BLaER1 treated with 17β-estradiol and CSF1 and Interleukin-3, amounts not matched to agents 10 nM and 100 nM (cell line): Measurements from ENCODE around the gene CKS1B.

Experiments
- H3K27ac ChIP-seq, 11 experiments: shearing (Covaris generic); formaldehyde crosslinking; 2 replicates each; pipeline ENCODE4 v1.8.1; 2022
- H3K27me3 ChIP-seq, 11 experiments: shearing (Covaris generic); formaldehyde crosslinking; 2 replicates each; pipeline ENCODE4 v1.8.1; 2022
- H3K36me3 ChIP-seq, 11 experiments: shearing (Covaris generic); formaldehyde crosslinking; 2 replicates each; pipeline ENCODE4 v1.8.1; 2022
- H3K4me1 ChIP-seq, 10 experiments: shearing (Covaris generic); formaldehyde crosslinking; 2 replicates each; pipeline ENCODE4 v1.8.1; 2022
- H3K4me2 ChIP-seq, 11 experiments: shearing (Covaris generic); formaldehyde crosslinking; 2 replicates each; pipeline ENCODE4 v1.8.1; 2022
- H3K4me3 ChIP-seq, 10 experiments: shearing (Covaris generic); formaldehyde crosslinking; 2 replicates each; pipeline ENCODE4 v1.8.1; 2022
- H3K9ac ChIP-seq, 11 experiments: shearing (Covaris generic); formaldehyde crosslinking; 2 replicates each; pipeline ENCODE4 v1.8.1; 2022
- H3K9me3 ChIP-seq, 11 experiments: shearing (Covaris generic); formaldehyde crosslinking; replicated peaks in 1 of 11; 2 replicates each; pipeline ENCODE4 v1.8.1; 2022
- H4K20me1 ChIP-seq, 11 experiments: shearing (Covaris generic); formaldehyde crosslinking; 2 replicates each; pipeline ENCODE4 v1.8.1; 2022
- Cebpa-rat ChIP-seq, 11 experiments: shearing (Covaris generic); IDR thresholded peaks; 2 replicates each; pipeline ENCODE4 v1.8.1; 2022

The CKS1B gene

DNA sequence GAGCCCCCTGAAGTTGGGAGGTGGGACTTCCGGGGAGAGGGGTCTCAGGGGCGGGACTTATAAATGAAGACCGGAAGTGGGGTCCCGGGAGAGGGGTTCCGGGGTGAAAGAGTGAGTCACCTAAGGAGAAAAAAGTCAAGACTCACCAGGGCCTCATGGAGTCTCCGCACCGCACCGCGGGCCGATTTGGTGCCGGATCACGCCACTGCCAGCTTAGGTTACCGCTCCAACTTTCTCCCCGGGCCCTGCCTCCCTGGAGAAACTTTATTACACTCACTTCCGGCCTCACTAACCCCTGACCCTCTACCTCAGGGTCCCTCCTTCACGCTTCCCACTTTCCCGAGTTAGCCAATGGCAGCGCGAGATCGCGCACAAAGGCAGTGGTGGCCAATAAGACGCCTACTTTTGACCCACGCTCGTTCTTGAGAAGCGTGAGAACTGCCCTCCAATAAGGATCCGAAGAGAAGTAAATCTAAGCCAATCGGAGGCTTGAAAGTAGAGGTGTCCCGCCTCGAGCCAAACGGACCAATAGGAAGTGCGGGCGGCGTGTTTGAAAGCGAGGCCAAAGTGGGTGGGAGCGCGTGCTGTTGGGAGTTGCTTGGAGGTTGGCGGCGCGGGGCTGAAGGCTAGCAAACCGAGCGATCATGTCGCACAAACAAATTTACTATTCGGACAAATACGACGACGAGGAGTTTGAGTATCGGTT, at the start of gene CKS1B:
Gene CKS1B, plus strand, starts transcription at position 580 of the 706 bp plus-strand sequence. Its CDS starts 65 bp downstream, at position 645.
- Histone ChIP-seq H4K20me1 (peaks cover 11 to 41% (median 29%) of the 10 kb centered on the region in 11 experiments; a peak in 18 of 22 replicates), H3K9ac (peak within 1 kb of the TSS; percentile 87 to 99 (median 92)), H3K4me2 (peak within 1 kb of the TSS; percentile 89 to 100 (median 98)), H3K4me1 (peaks cover 63 to 70% (median 68%) of the 10 kb centered on the region in 10 experiments), H3K27me3 (no peaks in the 10 kb centered on the region), H3K36me3 (peaks cover 0 to 30% (median 16%) of the 10 kb centered on the region in 11 experiments; a peak in 20 of 22 replicates), H3K27ac (peak within 1 kb of the TSS; percentile 89 to 100 (median 96)), H3K4me3 (peak within 1 kb of the TSS; percentile 64 to 86 (median 69)), H3K9me3 (no peaks in the 10 kb centered on the region)
- TF ChIP-seq Cebpa-rat (IDR thresholded peaks at IDR 0.05): no peak

GRCh38 chr1:154925335-154926170, 48.9 kb upstream of the CKS1B start:
- TF ChIP-seq Cebpa-rat (IDR thresholded peaks at IDR 0.05): no peak
- peaks cover 9 to 20% (median 12%) of the 10 kb centered on the region in 10 experiments; a peak in 19 of 20 replicates for H3K4me1 ChIP-seq
- H3K27ac ChIP-seq: no peak overlapping the region; a peak in 1 of 22 replicates
- no peaks in the 10 kb centered on the region for H4K20me1 ChIP-seq
- H3K9me3 ChIP-seq: no peaks in the 10 kb centered on the region
- peaks cover 56 to 94% (median 73%) of the 10 kb centered on the region in 11 experiments for H3K36me3 ChIP-seq
- peak overlapping the region in 9 of 11 experiments; percentile 4 to 50 (median 34); a peak in 11 of 22 replicates for H3K4me2 ChIP-seq
- H3K9ac ChIP-seq: no peak overlapping the region
- H3K27me3 ChIP-seq: no peaks in the 10 kb centered on the region
- no peak overlapping the region for H3K4me3 ChIP-seq

GRCh38 chr1:154926201-154926600, 48.3 kb upstream of the CKS1B start:
- H3K9ac ChIP-seq: no peak overlapping the region
- H3K36me3 ChIP-seq: peaks cover 58 to 96% (median 76%) of the 10 kb centered on the region in 11 experiments
- no peaks in the 10 kb centered on the region for H3K27me3 ChIP-seq
- peak overlapping the region in 8 of 11 experiments; percentile 8 to 50 (median 35); a peak in 11 of 22 replicates for H3K4me2 ChIP-seq
- no peaks in the 10 kb centered on the region for H4K20me1 ChIP-seq
- peaks cover 9 to 21% (median 12%) of the 10 kb centered on the region in 10 experiments; a peak in 19 of 20 replicates for H3K4me1 ChIP-seq
- no peak overlapping the region for H3K4me3 ChIP-seq
- H3K27ac ChIP-seq: no peak overlapping the region
- no peak for TF ChIP-seq Cebpa-rat (IDR thresholded peaks at IDR 0.05)
- H3K9me3 ChIP-seq: no peaks in the 10 kb centered on the region

- TF ChIP-seq Cebpa-rat (IDR thresholded peaks at IDR 0.05): no peak
- H3K4me2 ChIP-seq: no peak overlapping the region
- no peak overlapping the region for H3K27ac ChIP-seq
- H3K9ac ChIP-seq: 0 out of 22 replicates have a peak overlapping the region, but pooled peaks of 1 of the 11 experiments have one; percentile 15
- peaks cover 18 to 50% (median 37%) of the 10 kb centered on the region in 11 experiments; a peak in 21 of 22 replicates for H3K36me3 ChIP-seq
- no peak overlapping the region for H3K4me3 ChIP-seq
- H3K4me1 ChIP-seq: peaks cover 9 to 32% (median 15%) of the 10 kb centered on the region in 10 experiments
- no peaks in the 10 kb centered on the region for H3K27me3 ChIP-seq
- no peaks in the 10 kb centered on the region for H4K20me1 ChIP-seq
- H3K9me3 ChIP-seq: no peaks in the 10 kb centered on the region
Observed at GRCh38 chr1:154931940-154932487, 42.5 kb upstream of the CKS1B start.

- Histone ChIP-seq H3K4me3 (no peak overlapping the region), H3K9ac (no peak overlapping the region), H3K9me3 (no peaks in the 10 kb centered on the region), H3K27me3 (no peaks in the 10 kb centered on the region), H3K4me2 (no peak overlapping the region; a peak in 1 of 22 replicates), H4K20me1 (no peaks in the 10 kb centered on the region), H3K36me3 (peaks cover 4 to 27% (median 16%) of the 10 kb centered on the region in 11 experiments; a peak in 18 of 22 replicates), H3K27ac (no peak overlapping the region), H3K4me1 (peaks cover 29 to 45% (median 34%) of the 10 kb centered on the region in 10 experiments)
- TF ChIP-seq Cebpa-rat (IDR thresholded peaks at IDR 0.05): no peak
Observed at GRCh38 chr1:154934358-154934948, 40.0 kb upstream of the CKS1B start.

DNA sequence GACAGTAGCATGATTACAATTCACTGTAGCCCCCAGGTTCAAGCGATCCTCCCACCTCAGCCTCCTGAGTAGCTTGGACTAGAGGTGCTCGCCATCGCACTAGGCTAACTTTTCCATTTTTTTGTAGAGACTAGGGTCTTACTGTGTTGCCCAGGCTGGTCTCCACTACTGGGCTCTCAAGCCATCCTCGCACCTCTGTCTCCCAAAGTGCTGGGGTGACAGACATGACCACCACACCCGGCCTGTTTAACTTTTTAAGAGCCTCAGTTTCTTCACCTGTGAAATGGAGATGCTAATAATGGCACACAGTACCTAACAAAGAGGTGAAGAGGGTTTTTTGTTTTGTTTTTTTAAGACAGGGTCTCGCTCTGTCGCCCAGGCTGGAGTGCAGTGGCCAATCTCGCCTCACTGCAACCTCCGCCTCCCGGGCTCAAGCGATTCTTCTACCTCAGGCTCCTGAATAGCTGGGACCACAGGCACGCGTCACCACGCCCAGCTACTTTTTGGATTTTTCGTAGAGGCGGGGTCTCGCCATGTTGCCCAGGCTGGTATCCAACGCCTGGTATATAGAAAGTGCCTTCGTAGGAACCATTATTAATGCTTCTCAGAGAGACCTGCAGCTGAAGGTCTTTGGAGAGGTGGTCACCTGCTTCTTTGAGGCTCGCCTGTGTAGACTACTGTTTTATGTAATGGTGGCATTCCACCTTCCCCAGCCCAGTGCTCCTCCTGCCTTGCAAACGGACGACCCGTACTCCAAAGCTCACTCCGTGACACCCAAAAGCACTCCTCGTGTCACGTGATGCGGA, 38.5 kb upstream of the CKS1B start:
- H3K4me1 ChIP-seq: peaks cover 44 to 59% (median 49%) of the 10 kb centered on the region in 10 experiments

DNA sequence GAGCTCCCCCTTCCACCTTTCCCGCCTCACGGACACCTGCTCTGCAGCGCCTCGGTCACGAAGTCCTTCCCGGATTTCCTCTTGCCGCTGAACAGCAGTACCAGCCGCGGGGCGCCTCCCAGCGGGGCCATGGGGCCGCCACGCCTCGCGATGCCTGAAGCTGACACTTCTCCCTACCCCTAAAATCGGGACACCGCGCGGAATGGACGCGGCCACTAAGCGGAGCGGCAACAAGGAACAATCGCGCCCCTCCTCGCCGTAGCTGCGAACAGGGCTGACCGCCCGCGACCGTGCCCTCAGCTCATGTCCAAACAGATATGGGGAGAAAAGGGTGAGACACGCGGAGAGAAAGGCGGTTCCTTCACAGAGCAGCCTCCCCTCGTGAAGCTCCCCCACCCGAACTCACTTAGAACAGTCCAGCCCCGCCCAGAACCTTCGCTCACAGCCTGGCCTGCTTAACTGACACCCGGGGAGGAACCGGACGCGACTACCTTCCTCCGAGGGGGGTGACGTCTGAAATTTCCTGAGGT, 37.9 kb upstream of the CKS1B start, which contains the start of gene PMVK:
Gene PMVK, minus strand, starts transcription at position 165 of the 530 bp plus-strand sequence. Its CDS starts 34 bp downstream, at position 131.
- peak within 1 kb of the TSS; percentile 92 to 100 (median 97) for H3K9ac ChIP-seq
- H3K27me3 ChIP-seq: no peaks in the 10 kb centered on the region
- H3K9me3 ChIP-seq: no peaks in the 10 kb centered on the region
- H3K4me1 ChIP-seq: peaks cover 50 to 59% (median 56%) of the 10 kb centered on the region in 10 experiments
- peaks cover 0 to 9% (median 6%) of the 10 kb centered on the region in 11 experiments; a peak in 11 of 22 replicates for H3K36me3 ChIP-seq
- peak within 1 kb of the TSS; percentile 96 to 100 (median 99) for H3K27ac ChIP-seq
- TF ChIP-seq Cebpa-rat (IDR thresholded peaks at IDR 0.05): no peak
- peak within 1 kb of the TSS; percentile 86 to 98 (median 93) for H3K4me2 ChIP-seq
- H3K4me3 ChIP-seq: peak within 1 kb of the TSS; percentile 64 to 76 (median 70)
- no peaks in the 10 kb centered on the region for H4K20me1 ChIP-seq

More for the DNA sequence above, 38.5 kb upstream of the CKS1B start:
- Histone ChIP-seq H3K27ac (peak overlapping the region; percentile 96 to 100 (median 99)), H3K4me2 (peak overlapping the region; percentile 86 to 98 (median 93)), H3K36me3 (peaks cover 0 to 15% (median 7%) of the 10 kb centered on the region in 11 experiments; a peak in 13 of 22 replicates), H3K9me3 (no peaks in the 10 kb centered on the region), H4K20me1 (no peaks in the 10 kb centered on the region), H3K4me3 (peak overlapping the region; percentile 64 to 76 (median 70)), H3K27me3 (no peaks in the 10 kb centered on the region), H3K9ac (peak overlapping the region; percentile 92 to 100 (median 97))
- TF ChIP-seq Cebpa-rat (IDR thresholded peaks at IDR 0.05): no peak
